ENCODE results near the gene GPX2.

Gene GPX2

GRCh38 chr14:64950889-64951288, 8.3 kb upstream of the GPX2 start:
- Histone ChIP-seq H3K9me3 (replicated peaks; ENCODE audit: insufficient read depth, low read length) (no peaks in the 10 kb centered on the region), H3K4me2 (ENCODE audit: low read depth, low read length) (no peak overlapping the region), H2AFZ (ENCODE audit: low read length) (no peak overlapping the region), H3K27me3 (replicated peaks; ENCODE audit: insufficient read depth, low read length) (no peaks in the 10 kb centered on the region), H3K9ac (ENCODE audit: low read length) (no peak overlapping the region), H3F3A (ENCODE audit: insufficient read depth, low read length) (no peaks in the 10 kb centered on the region), H3K36me3 (replicated peaks; ENCODE audit: insufficient read depth, low read length) (no peaks in the 10 kb centered on the region), H3K79me2 (ENCODE audit: low read length) (no peaks in the 10 kb centered on the region), H3K4me3 (ENCODE audit: low read length) (no peak overlapping the region), H3K4me1 (ENCODE audit: low read length) (no peaks in the 10 kb centered on the region), H3K9me2 (replicated peaks; ENCODE audit: insufficient read depth, low read length) (no peaks in the 10 kb centered on the region), H4K20me1 (ENCODE audit: insufficient read depth, low read length) (no peaks in the 10 kb centered on the region), H3K27ac (ENCODE audit: low read length) (no peak overlapping the region)
- TF ChIP-seq EZH2phosphoT487 (IDR thresholded peaks at IDR 0.05; ENCODE audit: low read length) (no peak), CTCF (IDR thresholded peaks at IDR 0.05; ENCODE audit: low read length) (no peak), EZH2 (optimal IDR thresholded peaks at IDR 0.05; ENCODE audit: low read depth, low read length) (no peak)
- no peak for DNase-seq

- H4K20me1 ChIP-seq (ENCODE audit: insufficient read depth, low read length) = no peaks in the 10 kb centered on the region
- no peaks in the 10 kb centered on the region for H3K79me2 ChIP-seq (ENCODE audit: low read length)
- H3F3A ChIP-seq (ENCODE audit: insufficient read depth, low read length) = no peaks in the 10 kb centered on the region
- H3K36me3 ChIP-seq (replicated peaks; ENCODE audit: insufficient read depth, low read length) = no peaks in the 10 kb centered on the region
- TF ChIP-seq EZH2 (optimal IDR thresholded peaks at IDR 0.05; ENCODE audit: low read depth, low read length) (no peak), EZH2phosphoT487 (IDR thresholded peaks at IDR 0.05; ENCODE audit: low read length) (no peak), CTCF (IDR thresholded peaks at IDR 0.05; ENCODE audit: low read length) (no peak)
- H3K9me2 ChIP-seq (replicated peaks; ENCODE audit: insufficient read depth, low read length) = no peaks in the 10 kb centered on the region
- no peak overlapping the region for H3K9ac ChIP-seq (ENCODE audit: low read length)
- no peaks in the 10 kb centered on the region for H3K27me3 ChIP-seq (replicated peaks; ENCODE audit: insufficient read depth, low read length)
- H3K4me1 ChIP-seq (ENCODE audit: low read length) = no peaks in the 10 kb centered on the region
- H3K4me3 ChIP-seq (ENCODE audit: low read length) = no peak overlapping the region
- H3K4me2 ChIP-seq (ENCODE audit: low read depth, low read length) = no peak overlapping the region
- H2AFZ ChIP-seq (ENCODE audit: low read length) = no peak overlapping the region
- H3K9me3 ChIP-seq (replicated peaks; ENCODE audit: insufficient read depth, low read length) = no peaks in the 10 kb centered on the region
- DNase-seq = no peak
- no peak overlapping the region for H3K27ac ChIP-seq (ENCODE audit: low read length)
These were observed 6.2 kb upstream of the GPX2 start for GRCh38 chr14:64948612-64949210.

GRCh38 chr14:64947710-64948611, 5.4 kb upstream of the GPX2 start:
- Histone ChIP-seq H3K79me2 (ENCODE audit: low read length) (no peaks in the 10 kb centered on the region), H3K27me3 (replicated peaks; ENCODE audit: insufficient read depth, low read length) (no peaks in the 10 kb centered on the region), H3K4me2 (ENCODE audit: low read depth, low read length) (no peak overlapping the region), H3K36me3 (replicated peaks; ENCODE audit: insufficient read depth, low read length) (no peaks in the 10 kb centered on the region), H3K27ac (ENCODE audit: low read length) (no peak overlapping the region), H3K4me1 (ENCODE audit: low read length) (no peaks in the 10 kb centered on the region), H2AFZ (ENCODE audit: low read length) (no peak overlapping the region), H3K4me3 (ENCODE audit: low read length) (no peak overlapping the region), H3K9me3 (replicated peaks; ENCODE audit: insufficient read depth, low read length) (no peaks in the 10 kb centered on the region), H3K9ac (ENCODE audit: low read length) (no peak overlapping the region), H4K20me1 (ENCODE audit: insufficient read depth, low read length) (no peaks in the 10 kb centered on the region), H3K9me2 (replicated peaks; ENCODE audit: insufficient read depth, low read length) (no peaks in the 10 kb centered on the region), H3F3A (ENCODE audit: insufficient read depth, low read length) (no peaks in the 10 kb centered on the region)
- DNase-seq = no peak
- TF ChIP-seq EZH2phosphoT487 (IDR thresholded peaks at IDR 0.05; ENCODE audit: low read length) (no peak), EZH2 (optimal IDR thresholded peaks at IDR 0.05; ENCODE audit: low read depth, low read length) (no peak), CTCF (IDR thresholded peaks at IDR 0.05; ENCODE audit: low read length) (no peak)

Data from MM.1S (cell line).